ENCODE measurements around the gene GPR162.

DNA sequence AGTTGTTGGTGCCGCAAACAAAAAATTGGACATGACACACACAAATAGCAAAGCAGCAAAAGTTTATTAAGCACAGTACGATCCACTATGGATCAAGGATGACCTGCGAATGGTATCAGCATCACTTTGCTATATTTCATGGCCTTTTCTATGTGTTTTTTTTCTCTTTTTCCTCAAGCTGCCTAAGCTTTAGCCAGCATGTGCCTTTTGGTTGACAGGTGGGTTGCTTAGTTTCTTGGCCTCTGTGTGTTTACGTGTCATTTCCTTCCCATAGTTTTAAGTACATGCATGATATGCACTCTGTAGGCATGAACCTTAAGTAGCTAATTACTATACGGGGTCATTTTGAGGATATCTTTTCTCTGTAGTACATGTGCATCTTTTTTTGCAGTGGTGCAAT, 22.5 kb upstream of the GPR162 start:
- no peak for TF ChIP-seq POLR2A (IDR thresholded peaks at IDR 0.05; ENCODE audit: low read depth, low read length)
- no peak for TF ChIP-seq POLR2AphosphoS5 (IDR thresholded peaks at IDR 0.05; ENCODE audit: low read depth, low read length)
- TF ChIP-seq TAF1 (IDR thresholded peaks at IDR 0.05; ENCODE audit: borderline replicate concordance, low read depth, low read length) = no peak
